Calu3 (cell line): ENCODE data around the gene RUNX2. TPM values are rescaled to one million over a fixed set of nuclear protein-coding genes. Genes with fewer than 3 reads are reported as not detected.

ENCODE experiments used
- BruUV-seq: library from RNA; stranded (reverse); fragments of 400-500 nt; replicated peaks from 2 replicates; lab custom pipeline; 2021; lab: Mats Ljungman, UMichigan
- CTCF ChIA-PET: fragments of 300-600 bp; sonication (Branson Sonifier 250); formaldehyde crosslinking; loops from one replicate; lab custom pipeline; 2022; ENCODE audit warnings: antibody characterized with exemption; lab: Charles Lee
- DNase-seq: peaks from one replicate; pipeline ENCODE4 v3.0.0; 2022
- H3K27ac Mint-ChIP-seq: one replicate; pipeline ENCODE4 v1.8.0; 2022; ENCODE audit warnings: mixed read lengths; ENCODE audit not compliant: unreplicated experiment
- H3K27me3 Mint-ChIP-seq: one replicate; pipeline ENCODE4 v1.8.0; 2022; ENCODE audit warnings: mixed read lengths; ENCODE audit not compliant: unreplicated experiment
- H3K36me3 Mint-ChIP-seq: one replicate; pipeline ENCODE4 v1.8.0; 2022; ENCODE audit warnings: mild to moderate bottlenecking, moderate library complexity, mixed read lengths; ENCODE audit not compliant: insufficient read depth, unreplicated experiment
- H3K4me1 Mint-ChIP-seq: one replicate; pipeline ENCODE4 v1.8.0; 2022; ENCODE audit warnings: mild to moderate bottlenecking, low read depth, mixed read lengths; ENCODE audit not compliant: unreplicated experiment
- H3K4me3 Mint-ChIP-seq: one replicate; pipeline ENCODE4 v1.8.0; 2022; ENCODE audit warnings: mild to moderate bottlenecking, low read depth, moderate library complexity, mixed read lengths; ENCODE audit not compliant: unreplicated experiment
- H3K9me3 Mint-ChIP-seq: one replicate; pipeline ENCODE4 v1.8.0; 2022; ENCODE audit warnings: low read depth, mixed read lengths; ENCODE audit not compliant: unreplicated experiment
- CTCF ChIP-seq: fragments of 200-600 bp; IDR thresholded peaks from one replicate; pipeline ENCODE4 v1.8.0; 2022; ENCODE audit warnings: antibody characterized with exemption; ENCODE audit not compliant: unreplicated experiment
- intact Hi-C: fragments of 100-400 bp; cut with micrococcal nuclease; formaldehyde crosslinking; loops from one replicate; pipeline ENCODE4 v1.10.0; 2022; ENCODE audit not compliant: unreplicated experiment
- total RNA-seq: library from RNA; stranded (reverse); gene quantifications from 2 replicates; pipeline ENCODE4 v1.2.3, GENCODE V29; 2022

RUNX2 gene
- total RNA-seq, 1 experiment from 2014 or later: 0.54 TPM

- TF ChIP-seq CTCF: no peak
- no peak for DNase-seq
- Mint-ChIP-seq H3K4me3 (no peak overlapping the region), H3K36me3 (peaks cover 4% of the 10 kb centered on the region), H3K4me1 (peaks cover 15% of the 10 kb centered on the region), H3K9me3 (no peaks in the 10 kb centered on the region), H3K27me3 (no peaks in the 10 kb centered on the region), H3K27ac (no peak overlapping the region)
- CTCF ChIA-PET: interaction anchor here (0.6 to 1.1 kb wide), 2 partner anchors 17 to 213 kb away, joined by 5 to 6 read pairs; no protein-coding TSS in a partner anchor
- no TSS peak for BruUV-seq
- intact Hi-C loops: no loop called here
Observed at GRCh38 chr6:45500924-45501816, 173.0 kb downstream of the RUNX2 start.

- DNase-seq: no peak
- Mint-ChIP-seq H3K36me3 (peaks cover 4% of the 10 kb centered on the region), H3K27ac (no peak overlapping the region), H3K27me3 (no peaks in the 10 kb centered on the region), H3K9me3 (no peaks in the 10 kb centered on the region), H3K4me3 (no peak overlapping the region), H3K4me1 (peaks cover 15% of the 10 kb centered on the region)
- CTCF ChIA-PET: no interaction called here
- TF ChIP-seq CTCF: no peak
- intact Hi-C loops: loop anchor here (2.0 kb wide), 1 partner anchor 58 kb away; no protein-coding TSS in a partner anchor
- BruUV-seq: no TSS peak
Observed at GRCh38 chr6:45502456-45502855, 174.3 kb downstream of the RUNX2 start.

GRCh38 chr6:45504947-45505346 is 176.8 kb downstream of the RUNX2 start:
- peaks cover 4% of the 10 kb centered on the region for H3K36me3 Mint-ChIP-seq
- peak overlapping the region; percentile 71 for H3K27ac Mint-ChIP-seq
- H3K27me3 Mint-ChIP-seq: no peaks in the 10 kb centered on the region
- DNase-seq: peak; percentile 44
- peaks cover 15% of the 10 kb centered on the region for H3K4me1 Mint-ChIP-seq
- BruUV-seq: no TSS peak
- TF ChIP-seq CTCF: no peak
- H3K9me3 Mint-ChIP-seq: no peaks in the 10 kb centered on the region
- no peak overlapping the region for H3K4me3 Mint-ChIP-seq
- intact Hi-C loops: loop anchor here (2.0 kb wide), 1 partner anchor 48 kb away; no protein-coding TSS in a partner anchor
- CTCF ChIA-PET: interaction anchor here (0.7 to 1.1 kb wide), 3 partner anchors 14 to 210 kb away, joined by 3 to 6 read pairs (median 3); no protein-coding TSS in a partner anchor

GRCh38 chr6:45505470-45505869 is 177.3 kb downstream of the RUNX2 start:
- DNase-seq: no peak
- Mint-ChIP-seq H3K9me3 (no peaks in the 10 kb centered on the region), H3K4me1 (peaks cover 15% of the 10 kb centered on the region), H3K27me3 (no peaks in the 10 kb centered on the region), H3K27ac (peak overlapping the region; percentile 71), H3K36me3 (peaks cover 4% of the 10 kb centered on the region), H3K4me3 (no peak overlapping the region)
- CTCF ChIA-PET: interaction anchor here (0.7 to 1.1 kb wide), 2 partner anchors 15 to 209 kb away, joined by 3 to 6 read pairs; no protein-coding TSS in a partner anchor
- no peak for TF ChIP-seq CTCF
- no TSS peak for BruUV-seq
- intact Hi-C loops: loop anchor here (2.0 kb wide), 1 partner anchor 47 kb away; no protein-coding TSS in a partner anchor
